HL-60 (cell line): ENCODE results near the gene IRAK1.

ENCODE experiments used
- CTCF ChIP-seq: IDR thresholded peaks from one replicate; pipeline ENCODE4 v1.5.1; 2011; ENCODE audit warnings: low read length, control low read depth, inconsistent platforms; ENCODE audit not compliant: insufficient read depth
- GABPA ChIP-seq: IDR thresholded peaks from 2 replicates; pipeline ENCODE4 v1.6.1; 2012; ENCODE audit warnings: low read depth
- POLR2AphosphoS5 ChIP-seq: IDR thresholded peaks from 2 replicates; pipeline ENCODE4 v1.6.1; 2012; ENCODE audit warnings: low read depth
- REST ChIP-seq: IDR thresholded peaks from 2 replicates; pipeline ENCODE4 v1.6.1; 2012; ENCODE audit warnings: low read depth; ENCODE audit not compliant: insufficient replicate concordance

GRCh38 chrX:153993978-153994377, 25.7 kb downstream of the IRAK1 start:
- TF ChIP-seq CTCF (no peak), REST (no peak), POLR2AphosphoS5 (no peak), GABPA (no peak)
